K562 (cell line): ENCODE measurements around the gene STK33. TPM values are rescaled to one million over a fixed set of nuclear protein-coding genes. Genes with fewer than 3 reads are reported as not detected.

Experiments used
- ATAC-seq: fragments of 200-7000 bp; cut with Tn5 transposase; 3 replicates; pipeline ENCODE4 v1.9.1; 2020; ENCODE audit warnings: moderate library complexity
- BruUV-seq: library from RNA; stranded (reverse); fragments of 400-500 nt; replicated peaks from 2 replicates; lab custom pipeline; 2021; lab: Mats Ljungman, UMichigan
- CTCF ChIA-PET: fragments of 300-600 bp; formaldehyde crosslinking; extraction: SDS; loops from one replicate; lab custom pipeline; 2021; ENCODE audit warnings: low intra/inter-chr PET ratio; lab: Yijun Ruan, JAX
- POLR2A ChIA-PET: fragments of 300-600, 350-650 bp; sonication (Branson Sonifier 250); formaldehyde crosslinking; extraction: SDS; loops from one replicate; lab custom pipeline; 2021; ENCODE audit warnings: antibody characterized with exemption, inconsistent platforms; lab: Yijun Ruan, JAX
- DNase-seq, 4 experiments: peaks; one replicate each; pipeline versions ENCODE4 v3.0.0 to v3.0.0-alpha.2; 2011 to 2018; ENCODE audit warnings: low spot score in 3 of 4, mixed read lengths in 3 of 4; ENCODE audit errors: extremely low read depth in 1 of 4
- FAIRE-seq: peaks from 2 replicates; lab custom pipeline; 2011; peaks lifted over from hg19 to GRCh38; lab: Jason Lieb, UNC
- H2AFZ ChIP-seq: 2 replicates; pipeline ENCODE4 v1.6.0; 2011; ENCODE audit warnings: low read depth, low read length, control low read depth, inconsistent platforms
- H3K27ac ChIP-seq: fragments of 200-600 bp; 3 replicates; pipeline ENCODE4 v1.8.0; 2011; ENCODE audit warnings: low read depth, mild to moderate bottlenecking, control low read depth, inconsistent platforms, low read length, moderate library complexity, mixed read lengths; ENCODE audit errors: extremely low read depth
- H3K27me3 ChIP-seq, 2 experiments: fragments of 300-600 bp in 1 of 2; 2 replicates in 1 of 2; 3 replicates in 1 of 2; pipeline versions ENCODE4 v1.6.0 to v1.8.0; 2011; ENCODE audit warnings: inconsistent platforms in 2 of 2, low read length in 2 of 2, mild to moderate bottlenecking in 1 of 2, mixed read lengths in 1 of 2, moderate library complexity in 1 of 2; ENCODE audit not compliant: control insufficient read depth in 2 of 2, insufficient read depth in 2 of 2
- H3K36me3 ChIP-seq: fragments of 300-600 bp; 3 replicates; pipeline ENCODE4 v1.8.0; 2011; ENCODE audit warnings: mild to moderate bottlenecking, low read length, inconsistent platforms; ENCODE audit not compliant: control insufficient read depth, insufficient read depth
- H3K4me1 ChIP-seq, 2 experiments: fragments of 200-600 bp in 1 of 2; replicated peaks in 1 of 2; 2 replicates in 1 of 2; 3 replicates in 1 of 2; pipeline versions ENCODE4 v1.5.1 to v1.8.0; 2011; ENCODE audit warnings: inconsistent platforms in 2 of 2, low read length in 2 of 2, mild to moderate bottlenecking in 1 of 2, mixed read lengths in 1 of 2, moderate library complexity in 1 of 2; ENCODE audit not compliant: control insufficient read depth in 2 of 2, insufficient read depth in 2 of 2
- H3K4me2 ChIP-seq: 2 replicates; pipeline ENCODE4 v1.6.1; 2011; ENCODE audit warnings: low read length, control low read depth, inconsistent platforms, mixed read lengths; ENCODE audit not compliant: insufficient read depth
- H3K4me3 ChIP-seq: fragments of 200-600 bp; sonication (generic), shearing (Covaris generic); 2 replicates; pipeline ENCODE4 v1.5.1; 2016; ENCODE audit warnings: control low read depth, inconsistent platforms
- H3K79me2 ChIP-seq: fragments of 200-600 bp; 3 replicates; pipeline ENCODE4 v1.8.0; 2011; ENCODE audit warnings: low read length, inconsistent platforms; ENCODE audit not compliant: control insufficient read depth, insufficient read depth
- H3K9ac ChIP-seq, 2 experiments: 2 replicates each; pipeline versions ENCODE4 v1.6.0 to v1.6.1; 2011; ENCODE audit warnings: low read depth in 2 of 2, low read length in 2 of 2, control low read depth in 1 of 2, inconsistent platforms in 1 of 2, mild to moderate bottlenecking in 1 of 2, mixed read lengths in 1 of 2; ENCODE audit not compliant: insufficient read depth in 1 of 2
- H3K9me1 ChIP-seq: one replicate; pipeline ENCODE4 v1.6.0; 2011; ENCODE audit warnings: inconsistent platforms, mild to moderate bottlenecking, low read length, moderate library complexity; ENCODE audit not compliant: control insufficient read depth, insufficient read depth
- H3K9me3 ChIP-seq: replicated peaks from 2 replicates; pipeline ENCODE4 v1.5.1; 2011; ENCODE audit warnings: low read depth, low read length, inconsistent platforms; ENCODE audit not compliant: control insufficient read depth, insufficient read depth
- H4K20me1 ChIP-seq: replicated peaks from 2 replicates; pipeline ENCODE4 v1.6.1; 2011; ENCODE audit warnings: low read length, inconsistent platforms, mixed read lengths; ENCODE audit not compliant: control insufficient read depth, insufficient read depth
- HDGF ChIP-seq: fragments of 450-650 bp; IDR thresholded peaks from 2 replicates; pipeline ENCODE4 v1.6.1; 2016
- KLF1 ChIP-seq: fragments of 450-650 bp; IDR thresholded peaks from 2 replicates; pipeline ENCODE4 v1.6.1; 2016; ENCODE audit warnings: missing genetic modification characterization, missing compliant biosample characterization
- NFATC3 ChIP-seq: fragments of 450-650 bp; IDR thresholded peaks from 2 replicates; pipeline ENCODE4 v1.6.1; 2017; ENCODE audit warnings: mild to moderate bottlenecking
- PHF20 ChIP-seq: fragments of 450-650 bp; IDR thresholded peaks from 2 replicates; pipeline ENCODE4 v1.6.1; 2018; ENCODE audit not compliant: partially characterized antibody
- SNRNP70 ChIP-seq: fragments of 200-400 bp; formaldehyde crosslinking; optimal IDR thresholded peaks from 2 replicates; pipeline ENCODE3; 2017; ENCODE audit warnings: low read depth, low read length
- ZC3H11A ChIP-seq: IDR thresholded peaks from 2 replicates; pipeline ENCODE4 v1.6.1; 2012; ENCODE audit warnings: low read depth, low read length, improper control_type of control experiment
- ZNF146 ChIP-seq: IDR thresholded peaks from one replicate; pipeline ENCODE4 v1.6.1; 2018; ENCODE audit warnings: missing compliant biosample characterization; ENCODE audit not compliant: unreplicated experiment
- ZNF184 ChIP-seq: sonication (generic); formaldehyde crosslinking; IDR thresholded peaks from 2 replicates; pipeline ENCODE4 v1.5.0; 2020; ENCODE audit warnings: missing genetic modification reagents
- ZNF212 ChIP-seq: fragments of 450-650 bp; formaldehyde crosslinking; IDR thresholded peaks from 2 replicates; pipeline ENCODE4 v1.4.0; 2020; ENCODE audit warnings: mild to moderate bottlenecking
- ZNF239 ChIP-seq: fragments of 250-450 bp; sonication (Bioruptor Pico); IDR thresholded peaks from 2 replicates; pipeline ENCODE4 v1.4.0; 2020; ENCODE audit warnings: mild to moderate bottlenecking
- WGBS: fragments of 100-300 bp; shearing (Covaris generic); methylation state at CpG from one replicate; pipeline ENCODE4 v1.1.6; 2016; ENCODE audit warnings: low coverage, mixed read lengths; ENCODE audit not compliant: insufficient coverage; ENCODE audit errors: missing lambda C conversion rate; 5-methylcytosine and 5-hydroxymethylcytosine counted together
- in situ Hi-C: fragments of 300-500 bp; cut with MboI; formaldehyde crosslinking; loops from 4 replicates; pipeline ENCODE4 v1.15.0; 2018; ENCODE audit warnings: inconsistent platforms, mixed read lengths
- intact Hi-C: fragments of 100-400 bp; cut with micrococcal nuclease; formaldehyde crosslinking; loops from 2 replicates; pipeline ENCODE4 v1.14.2; 2022
- polyA plus RNA-seq, 8 experiments: library from polyadenylated mRNA; depleted of rRNA in 4 of 8; stranded (reverse) in 5 of 8; unstranded in 3 of 8; fragments of >200 nt; fragmentation: Nextera tagmentation in 2 of 8; fragmentation: Illumina TruSeq in 1 of 8; extraction: Ambion mirVana in 2 of 8; extraction: Trizol in 1 of 8; gene quantifications; 2 replicates each; pipeline versions ENCODE4 v1.2.1 to v1.2.3, GENCODE V29; 2011 to 2014; ENCODE audit warnings: inconsistent platforms in 1 of 8, missing spikeins in 1 of 8
- total RNA-seq, 7 experiments: library from RNA; depleted of rRNA in 6 of 7; stranded (reverse); fragments of >200 nt in 6 of 7; fragmentation: Illumina TruSeq in 2 of 7; extraction: Trizol in 2 of 7; gene quantifications; 2 replicates each; pipeline versions ENCODE4 v1.2.1 to v1.2.3, GENCODE V29; 2011 to 2021; ENCODE audit warnings: low replicate concordance in 1 of 7
- TF ChIP-seq, protein P1 (sequence below): sonication (generic); formaldehyde crosslinking; IDR thresholded peaks from 2 replicates; pipeline ENCODE4 v1.8.1; 2022; ENCODE audit warnings: missing genetic modification reagents
- TF ChIP-seq, protein P2 (sequence below): fragments of 450-650 bp; conservative IDR thresholded peaks from 2 replicates; pipeline ENCODE4 v1.6.1; 2016; ENCODE audit warnings: missing genetic modification characterization, low read depth, mild to moderate bottlenecking, missing compliant biosample characterization, moderate library complexity
- TF ChIP-seq, protein P3 (sequence below): fragments of 200-400 bp; formaldehyde crosslinking; IDR thresholded peaks from 2 replicates; pipeline ENCODE4 v1.6.1; 2017; ENCODE audit warnings: mild to moderate bottlenecking, low read depth, low read length, moderate library complexity
- TF ChIP-seq, protein P4 (sequence below): sonication (generic); formaldehyde crosslinking; IDR thresholded peaks from 2 replicates; pipeline ENCODE4 v1.8.0; 2023; ENCODE audit warnings: mild to moderate bottlenecking, missing genetic modification reagents

Gene STK33
- total and polyA plus RNA-seq, 9 of the 15 experiments (the other 6 are each of a cell fraction or from before 2014, with no cell fraction given): not detected

DNA sequence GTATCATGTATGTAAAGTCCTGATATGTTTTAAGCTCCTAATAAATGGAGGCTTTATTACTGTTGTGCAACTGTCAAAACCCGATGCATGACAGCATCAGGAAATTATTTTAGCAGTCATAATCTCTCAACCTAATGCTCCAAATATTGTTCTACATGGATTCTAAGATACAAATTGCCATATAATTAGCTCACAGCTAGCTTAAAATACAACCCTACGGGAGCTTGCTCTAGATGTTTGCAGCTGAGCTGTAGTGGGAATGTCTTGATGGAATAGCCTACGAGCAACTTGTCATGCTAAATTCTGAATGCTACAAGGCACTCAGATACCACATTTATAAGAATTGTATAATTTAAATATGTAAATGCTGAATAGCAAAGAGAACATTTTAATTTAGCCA is 109.8 kb downstream of the STK33 start:
- no peak overlapping the region for H3K9ac ChIP-seq
- H3K27ac ChIP-seq: no peak overlapping the region
- H3K27me3 ChIP-seq: no peaks in the 10 kb centered on the region; a peak in 1 of 5 replicates
- H3K4me2 ChIP-seq: no peak overlapping the region
- H3K9me3 ChIP-seq: no peaks in the 10 kb centered on the region
- in situ Hi-C loops: no loop called here
- no peaks in the 10 kb centered on the region for H3K36me3 ChIP-seq
- H2AFZ ChIP-seq: no peak overlapping the region
- no peak for TF ChIP-seq PHF20
- TF ChIP-seq ZC3H11A: no peak
- TF ChIP-seq, protein P1, sequence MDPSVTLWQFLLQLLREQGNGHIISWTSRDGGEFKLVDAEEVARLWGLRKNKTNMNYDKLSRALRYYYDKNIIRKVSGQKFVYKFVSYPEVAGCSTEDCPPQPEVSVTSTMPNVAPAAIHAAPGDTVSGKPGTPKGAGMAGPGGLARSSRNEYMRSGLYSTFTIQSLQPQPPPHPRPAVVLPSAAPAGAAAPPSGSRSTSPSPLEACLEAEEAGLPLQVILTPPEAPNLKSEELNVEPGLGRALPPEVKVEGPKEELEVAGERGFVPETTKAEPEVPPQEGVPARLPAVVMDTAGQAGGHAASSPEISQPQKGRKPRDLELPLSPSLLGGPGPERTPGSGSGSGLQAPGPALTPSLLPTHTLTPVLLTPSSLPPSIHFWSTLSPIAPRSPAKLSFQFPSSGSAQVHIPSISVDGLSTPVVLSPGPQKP: no peak
- TF ChIP-seq, protein P2, sequence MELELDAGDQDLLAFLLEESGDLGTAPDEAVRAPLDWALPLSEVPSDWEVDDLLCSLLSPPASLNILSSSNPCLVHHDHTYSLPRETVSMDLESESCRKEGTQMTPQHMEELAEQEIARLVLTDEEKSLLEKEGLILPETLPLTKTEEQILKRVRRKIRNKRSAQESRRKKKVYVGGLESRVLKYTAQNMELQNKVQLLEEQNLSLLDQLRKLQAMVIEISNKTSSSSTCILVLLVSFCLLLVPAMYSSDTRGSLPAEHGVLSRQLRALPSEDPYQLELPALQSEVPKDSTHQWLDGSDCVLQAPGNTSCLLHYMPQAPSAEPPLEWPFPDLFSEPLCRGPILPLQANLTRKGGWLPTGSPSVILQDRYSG (tag): no peak
- no peak for TF ChIP-seq NFATC3
- TF ChIP-seq SNRNP70: no peak
- TF ChIP-seq ZNF212 (CRISPR knock-in tag): no peak
- TF ChIP-seq ZNF146 (CRISPR knock-in tag): no peak
- TF ChIP-seq HDGF: no peak
- TF ChIP-seq ZNF184 (CRISPR knock-in tag): no peak
- no peak for TF ChIP-seq KLF1 (tag)
- TF ChIP-seq, protein P3, sequence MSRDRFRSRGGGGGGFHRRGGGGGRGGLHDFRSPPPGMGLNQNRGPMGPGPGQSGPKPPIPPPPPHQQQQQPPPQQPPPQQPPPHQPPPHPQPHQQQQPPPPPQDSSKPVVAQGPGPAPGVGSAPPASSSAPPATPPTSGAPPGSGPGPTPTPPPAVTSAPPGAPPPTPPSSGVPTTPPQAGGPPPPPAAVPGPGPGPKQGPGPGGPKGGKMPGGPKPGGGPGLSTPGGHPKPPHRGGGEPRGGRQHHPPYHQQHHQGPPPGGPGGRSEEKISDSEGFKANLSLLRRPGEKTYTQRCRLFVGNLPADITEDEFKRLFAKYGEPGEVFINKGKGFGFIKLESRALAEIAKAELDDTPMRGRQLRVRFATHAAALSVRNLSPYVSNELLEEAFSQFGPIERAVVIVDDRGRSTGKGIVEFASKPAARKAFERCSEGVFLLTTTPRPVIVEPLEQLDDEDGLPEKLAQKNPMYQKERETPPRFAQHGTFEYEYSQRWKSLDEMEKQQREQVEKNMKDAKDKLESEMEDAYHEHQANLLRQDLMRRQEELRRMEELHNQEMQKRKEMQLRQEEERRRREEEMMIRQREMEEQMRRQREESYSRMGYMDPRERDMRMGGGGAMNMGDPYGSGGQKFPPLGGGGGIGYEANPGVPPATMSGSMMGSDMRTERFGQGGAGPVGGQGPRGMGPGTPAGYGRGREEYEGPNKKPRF: no peak
- TF ChIP-seq ZNF239 (CRISPR knock-in tag): no peak
- TF ChIP-seq, protein P4, sequence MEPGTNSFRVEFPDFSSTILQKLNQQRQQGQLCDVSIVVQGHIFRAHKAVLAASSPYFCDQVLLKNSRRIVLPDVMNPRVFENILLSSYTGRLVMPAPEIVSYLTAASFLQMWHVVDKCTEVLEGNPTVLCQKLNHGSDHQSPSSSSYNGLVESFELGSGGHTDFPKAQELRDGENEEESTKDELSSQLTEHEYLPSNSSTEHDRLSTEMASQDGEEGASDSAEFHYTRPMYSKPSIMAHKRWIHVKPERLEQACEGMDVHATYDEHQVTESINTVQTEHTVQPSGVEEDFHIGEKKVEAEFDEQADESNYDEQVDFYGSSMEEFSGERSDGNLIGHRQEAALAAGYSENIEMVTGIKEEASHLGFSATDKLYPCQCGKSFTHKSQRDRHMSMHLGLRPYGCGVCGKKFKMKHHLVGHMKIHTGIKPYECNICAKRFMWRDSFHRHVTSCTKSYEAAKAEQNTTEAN: no peak
- TF ChIP-seq, all 486 proteins: peak for 0
- no peak for DNase-seq
- Histone ChIP-seq H3K4me3 (no peak overlapping the region), H3K4me1 (no peaks in the 10 kb centered on the region), H3K9me1 (no peaks in the 10 kb centered on the region), H3K79me2 (no peaks in the 10 kb centered on the region), H4K20me1 (no peaks in the 10 kb centered on the region)
- no peak for ATAC-seq
- POLR2A ChIA-PET: no interaction called here
- no TSS peak for BruUV-seq
- intact Hi-C loops: no loop called here
- WGBS: 0% methylated on average over 3 of the region's 3 CpGs
- CTCF ChIA-PET: no interaction called here
- no peak for FAIRE-seq
